MM.1S (cell line): ENCODE measurements around the gene TTC19.

Source experiments
- DNase-seq: peaks from one replicate; pipeline ENCODE4 v3.0.0-alpha.2; 2015
- H2AFZ ChIP-seq: fragments of 300-600 bp; sonication (generic); 2 replicates; pipeline ENCODE4 v1.6.0; 2016; ENCODE audit warnings: antibody characterized with exemption, low read length
- H3F3A ChIP-seq: fragments of 300-600 bp; sonication (generic); 2 replicates; pipeline ENCODE4 v1.6.1; 2016; ENCODE audit warnings: mild to moderate bottlenecking, antibody characterized with exemption, low read length, moderate library complexity, mixed read lengths; ENCODE audit not compliant: insufficient read depth
- H3K27ac ChIP-seq: fragments of 300-600 bp; sonication (generic); 2 replicates; pipeline ENCODE4 v1.5.1; 2016; ENCODE audit warnings: mild to moderate bottlenecking, low read length
- H3K27me3 ChIP-seq: fragments of 300-600 bp; sonication (generic); replicated peaks from 2 replicates; pipeline ENCODE4 v1.6.0; 2016; ENCODE audit warnings: low read length; ENCODE audit not compliant: insufficient read depth
- H3K36me3 ChIP-seq: fragments of 300-600 bp; sonication (generic); replicated peaks from 2 replicates; pipeline ENCODE4 v1.6.1; 2016; ENCODE audit warnings: mild to moderate bottlenecking, low read length, mixed read lengths; ENCODE audit not compliant: insufficient read depth
- H3K4me1 ChIP-seq: fragments of 300-600 bp; sonication (generic); 2 replicates; pipeline ENCODE4 v1.6.1; 2016; ENCODE audit warnings: low read length, mixed read lengths
- H3K4me2 ChIP-seq: fragments of 300-600 bp; sonication (generic); 2 replicates; pipeline ENCODE4 v1.6.0; 2016; ENCODE audit warnings: low read depth, low read length
- H3K4me3 ChIP-seq: fragments of 300-600 bp; sonication (generic); 2 replicates; pipeline ENCODE4 v1.5.1; 2016; ENCODE audit warnings: low read length, mixed read lengths
- H3K79me2 ChIP-seq: fragments of 300-600 bp; sonication (generic); 2 replicates; pipeline ENCODE4 v1.6.1; 2016; ENCODE audit warnings: mixed run types, low read length, mixed read lengths
- H3K9ac ChIP-seq: fragments of 300-600 bp; sonication (generic); 2 replicates; pipeline ENCODE4 v1.6.1; 2016; ENCODE audit warnings: low read length, mixed read lengths
- H3K9me2 ChIP-seq: fragments of 300-600 bp; sonication (generic); replicated peaks from 2 replicates; pipeline ENCODE4 v1.6.1; 2016; ENCODE audit warnings: mild to moderate bottlenecking, low read length, mixed read lengths; ENCODE audit not compliant: insufficient read depth
- H3K9me3 ChIP-seq: fragments of 300-600 bp; sonication (generic); replicated peaks from 2 replicates; pipeline ENCODE4 v1.6.1; 2016; ENCODE audit warnings: mild to moderate bottlenecking, low read length, mixed read lengths; ENCODE audit not compliant: insufficient read depth
- H4K20me1 ChIP-seq: fragments of 300-600 bp; sonication (generic); 2 replicates; pipeline ENCODE4 v1.6.1; 2016; ENCODE audit warnings: mild to moderate bottlenecking, low read length, moderate library complexity, mixed read lengths; ENCODE audit not compliant: insufficient read depth
- EZH2 ChIP-seq: fragments of 300-600 bp; sonication (generic); optimal IDR thresholded peaks from 2 replicates; pipeline ENCODE3; 2017; ENCODE audit warnings: low read depth, mild to moderate bottlenecking, antibody characterized with exemption, low read length, mixed read lengths
- EZH2phosphoT487 ChIP-seq: fragments of 300-600 bp; sonication (generic); IDR thresholded peaks from 2 replicates; pipeline ENCODE4 v1.6.1; 2018; ENCODE audit warnings: antibody characterized with exemption, low read length
- TF ChIP-seq, protein P1 (sequence below): fragments of 300-600 bp; sonication (generic); IDR thresholded peaks from 2 replicates; pipeline ENCODE4 v1.5.1; 2016; ENCODE audit warnings: antibody characterized with exemption, low read length, mixed read lengths

Gene TTC19

DNA sequence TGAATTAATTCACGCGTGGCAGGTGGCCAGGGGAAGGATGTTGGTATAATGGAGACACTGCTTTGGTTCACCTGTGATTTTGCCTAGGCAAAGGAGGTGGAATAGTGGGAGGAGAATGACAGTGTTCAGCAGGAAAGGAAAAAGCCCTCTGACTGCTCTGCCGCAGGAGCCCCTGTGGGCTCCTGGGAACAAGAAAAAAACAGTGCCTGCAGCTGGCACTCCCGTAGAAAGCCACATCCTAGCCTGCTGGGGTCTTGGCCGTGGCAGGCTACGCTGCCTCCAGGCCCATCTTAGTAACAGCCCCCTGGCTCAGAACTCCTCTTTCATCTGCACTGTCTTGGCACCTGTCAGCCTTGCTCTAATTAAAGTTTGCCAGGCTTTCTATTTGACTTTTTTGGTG is 34.1 kb upstream of the TTC19 start:
- TF ChIP-seq EZH2 (no peak), EZH2phosphoT487 (no peak)
- TF ChIP-seq, protein P1, sequence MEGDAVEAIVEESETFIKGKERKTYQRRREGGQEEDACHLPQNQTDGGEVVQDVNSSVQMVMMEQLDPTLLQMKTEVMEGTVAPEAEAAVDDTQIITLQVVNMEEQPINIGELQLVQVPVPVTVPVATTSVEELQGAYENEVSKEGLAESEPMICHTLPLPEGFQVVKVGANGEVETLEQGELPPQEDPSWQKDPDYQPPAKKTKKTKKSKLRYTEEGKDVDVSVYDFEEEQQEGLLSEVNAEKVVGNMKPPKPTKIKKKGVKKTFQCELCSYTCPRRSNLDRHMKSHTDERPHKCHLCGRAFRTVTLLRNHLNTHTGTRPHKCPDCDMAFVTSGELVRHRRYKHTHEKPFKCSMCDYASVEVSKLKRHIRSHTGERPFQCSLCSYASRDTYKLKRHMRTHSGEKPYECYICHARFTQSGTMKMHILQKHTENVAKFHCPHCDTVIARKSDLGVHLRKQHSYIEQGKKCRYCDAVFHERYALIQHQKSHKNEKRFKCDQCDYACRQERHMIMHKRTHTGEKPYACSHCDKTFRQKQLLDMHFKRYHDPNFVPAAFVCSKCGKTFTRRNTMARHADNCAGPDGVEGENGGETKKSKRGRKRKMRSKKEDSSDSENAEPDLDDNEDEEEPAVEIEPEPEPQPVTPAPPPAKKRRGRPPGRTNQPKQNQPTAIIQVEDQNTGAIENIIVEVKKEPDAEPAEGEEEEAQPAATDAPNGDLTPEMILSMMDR, result no peak
- no peaks in the 10 kb centered on the region for H3K36me3 ChIP-seq
- no peak overlapping the region for H2AFZ ChIP-seq
- H3K79me2 ChIP-seq, result no peaks in the 10 kb centered on the region
- H3K9me2 ChIP-seq, result no peaks in the 10 kb centered on the region
- H3K27me3 ChIP-seq, result no peaks in the 10 kb centered on the region
- no peak overlapping the region for H3K4me3 ChIP-seq
- no peaks in the 10 kb centered on the region for H3F3A ChIP-seq
- H3K9ac ChIP-seq, result no peak overlapping the region
- H4K20me1 ChIP-seq, result no peaks in the 10 kb centered on the region
- H3K27ac ChIP-seq, result no peak overlapping the region
- no peaks in the 10 kb centered on the region for H3K9me3 ChIP-seq
- H3K4me2 ChIP-seq, result no peak overlapping the region
- H3K4me1 ChIP-seq, result no peaks in the 10 kb centered on the region
- no peak for DNase-seq

DNA sequence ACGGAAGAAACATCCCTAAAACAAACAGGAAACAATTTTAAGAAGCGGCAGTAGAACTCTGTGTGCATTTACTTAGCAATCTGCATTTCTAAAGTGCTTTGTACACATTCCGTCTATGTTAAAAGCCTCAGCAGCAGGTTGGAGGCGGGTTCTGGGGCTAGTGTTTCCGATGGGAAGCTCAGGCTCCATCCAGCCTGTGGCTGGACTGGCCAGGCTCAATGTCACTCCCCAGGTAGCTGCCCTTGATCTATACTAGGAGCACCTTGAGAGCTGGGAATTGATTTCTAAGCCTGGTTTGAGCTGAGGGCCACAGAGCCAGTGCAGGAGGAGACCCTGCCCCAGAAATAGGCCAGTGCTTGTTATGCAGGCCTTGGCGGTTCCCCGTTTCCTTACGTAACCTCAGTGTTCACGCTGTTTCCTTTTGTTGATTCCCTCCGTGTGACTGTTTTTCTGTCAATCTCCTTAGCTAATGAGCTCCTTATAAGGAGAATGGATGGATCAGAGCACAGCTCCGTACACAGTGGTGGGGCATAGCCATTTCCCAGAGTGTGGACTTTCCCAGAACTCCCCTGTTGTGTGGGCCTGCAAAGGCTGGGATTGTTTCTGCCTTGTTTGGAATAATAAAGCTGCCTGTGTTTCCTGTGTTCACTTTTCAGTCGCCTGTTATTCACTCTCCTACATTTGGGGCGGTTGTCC is 33.3 kb upstream of the TTC19 start:
- no peaks in the 10 kb centered on the region for H3F3A ChIP-seq
- H3K4me1 ChIP-seq, result no peaks in the 10 kb centered on the region
- no peak overlapping the region for H3K9ac ChIP-seq

DNA sequence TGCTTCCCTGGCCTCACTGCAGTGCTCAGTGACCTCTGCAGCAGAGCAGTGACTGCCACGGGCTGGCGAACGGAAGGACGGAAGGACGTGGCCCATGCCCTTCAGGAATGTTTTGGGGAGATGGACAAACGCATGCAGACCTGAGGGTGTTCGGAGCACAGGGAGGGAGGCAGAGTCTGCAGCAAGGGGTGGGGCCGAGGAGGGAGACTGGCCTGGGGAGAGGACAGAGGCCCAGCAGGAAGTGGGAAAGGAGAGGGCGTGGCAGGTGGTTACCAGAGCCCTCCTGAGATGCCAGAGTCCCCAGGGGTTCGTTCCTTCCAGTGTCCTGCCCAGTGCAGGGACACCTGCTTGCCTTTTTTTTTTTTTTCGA is 32.8 kb upstream of the TTC19 start:
- no peaks in the 10 kb centered on the region for H3K27me3 ChIP-seq
- TF ChIP-seq, protein P1, result no peak
- no peak for TF ChIP-seq EZH2phosphoT487
- no peak for TF ChIP-seq EZH2
- no peak overlapping the region for H3K4me3 ChIP-seq
- H3K9me2 ChIP-seq, result no peaks in the 10 kb centered on the region
- no peaks in the 10 kb centered on the region for H3K36me3 ChIP-seq
- no peak overlapping the region for H2AFZ ChIP-seq
- H4K20me1 ChIP-seq, result no peaks in the 10 kb centered on the region
- H3K9ac ChIP-seq, result no peak overlapping the region
- no peak overlapping the region for H3K4me2 ChIP-seq
- H3K9me3 ChIP-seq, result no peaks in the 10 kb centered on the region
- DNase-seq, result no peak
- H3F3A ChIP-seq, result no peaks in the 10 kb centered on the region
- H3K27ac ChIP-seq, result no peak overlapping the region
- H3K4me1 ChIP-seq, result no peaks in the 10 kb centered on the region
- H3K79me2 ChIP-seq, result no peaks in the 10 kb centered on the region

More for the DNA sequence above, 33.3 kb upstream of the TTC19 start:
- Histone ChIP-seq H3K36me3 (no peaks in the 10 kb centered on the region), H3K27me3 (no peaks in the 10 kb centered on the region), H3K79me2 (no peaks in the 10 kb centered on the region), H3K4me2 (no peak overlapping the region), H3K9me3 (no peaks in the 10 kb centered on the region), H2AFZ (no peak overlapping the region), H3K4me3 (no peak overlapping the region), H3K27ac (no peak overlapping the region), H4K20me1 (no peaks in the 10 kb centered on the region), H3K9me2 (no peaks in the 10 kb centered on the region)
- TF ChIP-seq EZH2 (no peak), EZH2phosphoT487 (no peak)
- TF ChIP-seq, protein P1, result no peak
- DNase-seq, result no peak
